Right atrium auricular region (tissue), 2 donors: ENCODE results near the gene PHTF1. TPM values are rescaled to one million over a fixed set of nuclear protein-coding genes. Genes with fewer than 3 reads are reported as not detected.
"Not testable (repeated sequence)": the region's sequence is repeated elsewhere in the genome, so short reads cannot be mapped to it uniquely, and the experiment has no call there.

Source experiments
- DNase-seq: peaks from one replicate; pipeline ENCODE4 v3.0.0-alpha.2; 2019; ENCODE audit warnings: low spot score
- H3K27ac ChIP-seq, 2 donors: fragments of 200-600 bp; sonication (generic); 1 replicate in 1 of 2; 2 replicates in 1 of 2; pipeline ENCODE4 v1.5.1; 2016 to 2019
- H3K27me3 ChIP-seq, 2 donors: fragments of 200-600 bp; sonication (generic); one replicate each; pipeline versions ENCODE4 v1.5.1 to v1.6.0; 2017 to 2019
- H3K36me3 ChIP-seq: fragments of 200-600 bp; sonication (generic); one replicate; pipeline ENCODE4 v1.5.1; 2016
- H3K4me1 ChIP-seq, 2 donors: fragments of 200-600 bp; sonication (generic); one replicate each; pipeline versions ENCODE4 v1.5.1 to v1.6.0; 2017 to 2019
- H3K4me3 ChIP-seq, 2 donors: fragments of 200-600 bp; sonication (generic); 1 replicate in 1 of 2; 2 replicates in 1 of 2; pipeline ENCODE4 v1.5.1; 2017 to 2019; ENCODE audit warnings: mild to moderate bottlenecking in 1 of 2, moderate library complexity in 1 of 2
- H3K9me3 ChIP-seq, 2 donors: fragments of 200-600 bp; sonication (generic); one replicate each; pipeline ENCODE4 v1.5.1; 2019
- total RNA-seq, 2 donors: library from RNA; depleted of rRNA; stranded (reverse); fragments of >200 nt; gene quantifications; one replicate each; pipeline ENCODE4 v1.1.0, GENCODE V29; 2016
- TF ChIP-seq, protein P1 (sequence below), 2 donors: fragments of 200-600 bp; sonication (generic); IDR thresholded peaks; one replicate each; pipeline ENCODE4 v1.5.1; 2019; ENCODE audit warnings: antibody characterized with exemption in 2 of 2

Gene PHTF1
- total RNA-seq, 2 donors from 2014 or later, result 8.6 to 12.4 TPM

DNA sequence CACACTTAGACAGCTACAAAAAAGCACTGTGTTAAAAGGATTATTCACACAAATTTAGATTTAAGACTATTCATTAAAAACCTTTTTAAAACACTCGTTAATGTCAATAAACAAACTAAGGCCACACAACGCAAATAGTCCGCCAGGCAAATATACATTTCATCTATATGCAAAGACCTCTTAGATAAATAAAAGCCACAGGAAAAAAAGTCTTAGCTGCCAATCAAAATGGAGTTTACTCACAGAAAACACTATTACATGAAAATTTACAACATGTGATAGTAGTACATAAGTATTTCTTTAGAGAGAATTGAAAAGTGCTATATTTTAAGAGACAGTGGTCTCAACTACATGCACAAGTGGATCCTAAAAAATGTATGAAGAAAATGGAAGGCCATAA is 2.7 kb upstream of the PHTF1 start:
- Histone ChIP-seq H3K27me3 (no peaks in the 10 kb centered on the region), H3K9me3 (no peaks in the 10 kb centered on the region), H3K4me1 (peaks cover 0 to 9% of the 10 kb centered on the region in 2 donors), H3K27ac (no peak overlapping the region), H3K4me3 (no peak overlapping the region), H3K36me3 (peaks cover 14% of the 10 kb centered on the region)
- DNase-seq, result no peak
- TF ChIP-seq, protein P1, sequence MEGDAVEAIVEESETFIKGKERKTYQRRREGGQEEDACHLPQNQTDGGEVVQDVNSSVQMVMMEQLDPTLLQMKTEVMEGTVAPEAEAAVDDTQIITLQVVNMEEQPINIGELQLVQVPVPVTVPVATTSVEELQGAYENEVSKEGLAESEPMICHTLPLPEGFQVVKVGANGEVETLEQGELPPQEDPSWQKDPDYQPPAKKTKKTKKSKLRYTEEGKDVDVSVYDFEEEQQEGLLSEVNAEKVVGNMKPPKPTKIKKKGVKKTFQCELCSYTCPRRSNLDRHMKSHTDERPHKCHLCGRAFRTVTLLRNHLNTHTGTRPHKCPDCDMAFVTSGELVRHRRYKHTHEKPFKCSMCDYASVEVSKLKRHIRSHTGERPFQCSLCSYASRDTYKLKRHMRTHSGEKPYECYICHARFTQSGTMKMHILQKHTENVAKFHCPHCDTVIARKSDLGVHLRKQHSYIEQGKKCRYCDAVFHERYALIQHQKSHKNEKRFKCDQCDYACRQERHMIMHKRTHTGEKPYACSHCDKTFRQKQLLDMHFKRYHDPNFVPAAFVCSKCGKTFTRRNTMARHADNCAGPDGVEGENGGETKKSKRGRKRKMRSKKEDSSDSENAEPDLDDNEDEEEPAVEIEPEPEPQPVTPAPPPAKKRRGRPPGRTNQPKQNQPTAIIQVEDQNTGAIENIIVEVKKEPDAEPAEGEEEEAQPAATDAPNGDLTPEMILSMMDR (IDR thresholded peaks at IDR 0.05), result no peak

DNA sequence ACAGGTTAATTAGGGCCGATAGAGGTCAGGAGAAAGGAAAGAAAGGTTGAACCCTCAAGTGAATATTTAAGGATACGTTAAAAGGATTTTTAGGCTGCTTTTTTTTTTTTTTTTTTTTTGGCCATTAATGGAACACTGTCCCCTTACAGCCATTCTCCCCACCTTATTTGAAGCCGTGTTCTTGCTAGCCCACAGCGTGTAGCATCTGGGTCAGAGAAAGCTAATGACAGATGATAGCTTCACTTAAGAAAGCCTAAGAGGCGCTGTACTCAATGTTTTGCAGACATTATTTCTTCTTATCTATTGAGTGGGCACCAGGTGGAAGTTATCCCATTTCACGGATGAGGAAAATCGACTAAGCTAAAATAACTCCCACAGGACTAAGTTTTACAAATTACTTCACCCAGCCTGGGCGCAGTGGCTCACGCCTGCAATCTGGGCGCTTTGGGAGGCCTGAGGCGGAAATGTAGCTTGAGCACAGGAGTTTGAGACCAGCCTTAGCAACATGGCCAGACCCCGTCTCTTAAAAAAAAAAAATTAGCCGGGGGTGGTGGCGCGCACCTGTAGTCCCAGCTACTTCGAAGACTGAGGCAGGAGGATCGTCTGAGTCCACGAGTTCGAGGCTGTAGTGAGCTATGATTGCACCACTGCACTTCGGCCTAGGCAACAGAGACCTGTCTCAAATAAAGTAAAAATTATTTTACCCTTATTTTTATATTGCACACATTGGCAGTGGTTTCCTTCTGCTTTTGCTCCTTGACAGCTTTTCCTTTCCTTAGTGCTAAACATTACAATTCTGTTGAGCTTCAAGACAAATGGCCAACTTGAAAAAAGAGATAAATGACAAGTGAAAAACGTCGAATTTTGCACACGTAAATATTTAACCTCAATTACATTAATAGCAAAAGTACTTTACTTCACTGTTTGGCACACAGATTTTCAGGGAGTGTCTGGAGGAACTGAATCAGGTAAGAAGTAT is 1.1 kb upstream of the PHTF1 start:
- no peak for DNase-seq
- Histone ChIP-seq H3K4me1 (peaks cover 0 to 9% of the 10 kb centered on the region in 2 donors), H3K27ac (peak overlapping the region; percentile 86 to 92), H3K36me3 (no peaks in the 10 kb centered on the region), H3K9me3 (no peaks in the 10 kb centered on the region), H3K4me3 (peak overlapping the region in 1 of 2 donors; percentile 94), H3K27me3 (no peaks in the 10 kb centered on the region)
- TF ChIP-seq, protein P1 (IDR thresholded peaks at IDR 0.05), result no peak

DNA sequence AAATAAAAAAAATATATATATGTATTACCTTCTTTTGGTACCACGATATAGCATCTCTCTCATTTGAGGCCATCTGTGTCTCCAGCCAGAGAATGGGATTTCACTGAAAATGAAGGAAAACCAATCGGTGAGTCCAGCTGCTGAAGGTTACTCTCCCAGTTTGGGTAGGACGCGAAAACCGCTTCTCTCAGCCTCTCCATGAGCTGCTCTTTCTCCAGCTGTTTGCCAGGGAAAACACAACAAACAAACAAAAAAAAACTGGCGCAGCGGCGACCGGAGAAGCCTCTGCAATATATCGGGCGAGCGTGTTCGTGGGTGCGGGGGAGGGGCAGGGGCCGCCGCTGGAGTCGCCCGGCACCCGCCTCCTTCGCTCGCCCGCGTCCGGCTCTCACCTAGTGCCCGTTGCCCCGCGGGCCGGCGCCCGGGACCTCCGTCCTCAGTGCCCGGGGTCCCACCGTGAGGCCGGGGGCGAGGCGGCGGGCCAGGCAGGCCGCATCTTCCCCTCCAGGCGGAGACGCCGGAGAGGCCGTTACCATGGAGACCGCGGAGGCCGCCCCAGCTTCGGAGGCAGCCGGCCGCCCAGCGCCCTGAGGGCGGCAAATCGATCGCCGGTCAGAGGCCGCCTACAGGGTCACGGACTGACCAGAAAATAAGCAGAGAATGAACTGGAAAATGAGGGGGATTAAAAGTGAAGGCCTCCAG is 504 bp downstream of the PHTF1 start:
- Histone ChIP-seq H3K36me3 (no peaks in the 10 kb centered on the region), H3K4me1 (peaks cover 0 to 9% of the 10 kb centered on the region in 2 donors), H3K9me3 (no peaks in the 10 kb centered on the region), H3K27ac (peak overlapping the region; percentile 86 to 92), H3K4me3 (peak overlapping the region; percentile 83 to 94), H3K27me3 (no peaks in the 10 kb centered on the region)
- peak; percentile 62 for DNase-seq
- TF ChIP-seq, protein P1 (IDR thresholded peaks at IDR 0.05), result no peak

DNA sequence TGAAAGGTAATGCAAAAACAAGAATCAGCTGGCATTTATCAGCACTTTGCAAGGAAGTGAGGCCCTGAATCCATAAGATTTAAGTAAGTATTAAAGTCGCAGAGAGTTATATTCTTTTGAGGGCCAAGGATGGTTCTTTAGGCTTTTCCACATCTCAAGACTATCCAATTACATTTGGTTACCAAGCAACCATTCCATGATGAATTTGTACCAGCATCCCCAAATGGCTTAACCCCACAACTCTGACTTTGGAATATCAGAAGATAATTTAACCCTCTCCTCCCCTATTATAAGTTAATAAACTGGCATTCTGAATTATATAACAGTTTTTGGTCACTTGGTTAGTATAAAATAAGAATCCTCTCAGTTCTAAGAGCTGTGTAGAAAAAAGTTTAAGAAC is 2.8 kb downstream of the PHTF1 start:
- TF ChIP-seq, protein P1 (IDR thresholded peaks at IDR 0.05), result no peak

DNA sequence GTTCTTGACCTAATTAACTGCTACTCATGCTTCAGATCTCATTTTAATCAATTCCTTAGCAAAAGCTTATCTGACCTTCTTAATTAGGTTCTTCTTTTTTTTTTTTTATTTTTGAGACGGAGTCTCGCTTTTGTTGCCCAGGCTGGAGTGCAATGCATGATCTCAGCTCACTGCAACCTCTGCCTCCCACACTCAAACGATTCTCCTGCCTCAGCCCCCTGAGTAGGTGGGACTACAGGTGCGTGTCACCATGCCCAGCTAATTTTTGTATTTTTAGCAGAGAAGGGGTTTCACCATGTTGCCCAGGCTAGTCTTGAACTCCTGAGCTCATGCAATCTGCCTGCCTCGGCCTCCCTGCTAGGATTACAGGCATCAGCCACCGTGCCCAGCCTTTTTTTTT is 6.0 kb downstream of the PHTF1 start:
- H3K4me3 ChIP-seq, H3K4me1 ChIP-seq, H3K9me3 ChIP-seq, DNase-seq, H3K27ac ChIP-seq, H3K36me3 ChIP-seq, H3K27me3 ChIP-seq: not testable (repeated sequence)

More for the DNA sequence above, 2.8 kb downstream of the PHTF1 start:
- no peak overlapping the region for H3K27ac ChIP-seq
- no peak overlapping the region for H3K4me3 ChIP-seq
- no peak for DNase-seq
- peaks cover 0 to 9% of the 10 kb centered on the region in 2 donors for H3K4me1 ChIP-seq
- H3K27me3 ChIP-seq, result no peaks in the 10 kb centered on the region
- H3K36me3 ChIP-seq, result no peaks in the 10 kb centered on the region
- H3K9me3 ChIP-seq, result no peaks in the 10 kb centered on the region

DNA sequence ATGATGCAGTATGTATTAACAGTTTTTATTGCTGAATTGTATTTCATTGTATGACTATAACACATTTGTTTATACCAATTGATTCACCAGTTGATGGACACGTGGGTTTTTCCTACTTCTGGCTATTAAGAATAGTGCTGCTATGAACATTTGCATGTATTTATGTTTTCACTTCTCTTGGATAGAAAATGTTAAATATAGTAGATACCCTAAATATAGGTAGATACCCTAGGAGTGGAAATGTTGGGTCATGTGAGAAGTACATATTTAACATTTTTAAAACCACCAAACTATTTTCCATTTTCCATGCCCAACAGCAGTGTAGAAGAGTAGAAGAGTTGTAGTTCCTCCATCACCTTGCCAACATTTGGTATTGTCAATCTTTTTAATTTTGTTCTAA is 7.8 kb downstream of the PHTF1 start:
- no peaks in the 10 kb centered on the region for H3K27me3 ChIP-seq
- H3K36me3 ChIP-seq, result no peaks in the 10 kb centered on the region
- H3K4me3 ChIP-seq, result no peak overlapping the region
- H3K27ac ChIP-seq, result no peak overlapping the region
- no peaks in the 10 kb centered on the region for H3K9me3 ChIP-seq
- TF ChIP-seq, protein P1 (IDR thresholded peaks at IDR 0.05), result no peak
- H3K4me1 ChIP-seq, result no peaks in the 10 kb centered on the region
- no peak for DNase-seq
